Measurements from ENCODE around the gene RDH14.

Gene RDH14

DNA sequence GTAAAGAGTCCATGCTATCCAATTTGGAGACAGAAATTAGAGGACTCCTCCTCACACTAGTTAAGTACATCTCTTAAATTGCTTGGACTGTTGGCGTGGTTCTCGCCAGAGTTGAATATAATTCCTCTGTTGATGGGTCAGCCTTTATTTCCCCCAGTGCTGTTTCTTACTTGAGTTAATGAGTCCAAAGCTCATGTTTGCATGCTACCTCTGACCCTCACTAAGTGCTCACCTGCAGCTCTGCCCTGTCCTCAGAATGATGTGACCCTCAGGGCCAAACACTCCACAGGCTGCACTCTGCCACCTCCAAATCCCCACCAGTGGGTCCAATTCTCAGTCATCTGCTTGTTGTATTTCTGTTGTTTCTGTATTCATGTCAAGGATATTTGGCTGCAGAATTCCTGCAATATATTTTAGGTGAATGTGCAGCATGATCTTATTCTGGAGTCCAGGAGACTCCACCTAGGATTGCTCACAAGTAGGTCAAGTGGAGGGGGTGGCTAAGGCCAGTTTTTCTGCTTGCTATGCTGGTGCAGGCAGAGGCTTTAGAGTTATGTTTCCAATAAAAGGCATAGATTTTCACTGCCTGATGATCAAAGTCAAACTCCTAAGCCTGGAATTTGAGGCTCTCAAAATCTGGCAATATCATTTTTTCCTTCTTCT is 37.8 kb downstream of the RDH14 start:
- DNase-seq (ENCODE audit: low spot score) = no peak

DNA sequence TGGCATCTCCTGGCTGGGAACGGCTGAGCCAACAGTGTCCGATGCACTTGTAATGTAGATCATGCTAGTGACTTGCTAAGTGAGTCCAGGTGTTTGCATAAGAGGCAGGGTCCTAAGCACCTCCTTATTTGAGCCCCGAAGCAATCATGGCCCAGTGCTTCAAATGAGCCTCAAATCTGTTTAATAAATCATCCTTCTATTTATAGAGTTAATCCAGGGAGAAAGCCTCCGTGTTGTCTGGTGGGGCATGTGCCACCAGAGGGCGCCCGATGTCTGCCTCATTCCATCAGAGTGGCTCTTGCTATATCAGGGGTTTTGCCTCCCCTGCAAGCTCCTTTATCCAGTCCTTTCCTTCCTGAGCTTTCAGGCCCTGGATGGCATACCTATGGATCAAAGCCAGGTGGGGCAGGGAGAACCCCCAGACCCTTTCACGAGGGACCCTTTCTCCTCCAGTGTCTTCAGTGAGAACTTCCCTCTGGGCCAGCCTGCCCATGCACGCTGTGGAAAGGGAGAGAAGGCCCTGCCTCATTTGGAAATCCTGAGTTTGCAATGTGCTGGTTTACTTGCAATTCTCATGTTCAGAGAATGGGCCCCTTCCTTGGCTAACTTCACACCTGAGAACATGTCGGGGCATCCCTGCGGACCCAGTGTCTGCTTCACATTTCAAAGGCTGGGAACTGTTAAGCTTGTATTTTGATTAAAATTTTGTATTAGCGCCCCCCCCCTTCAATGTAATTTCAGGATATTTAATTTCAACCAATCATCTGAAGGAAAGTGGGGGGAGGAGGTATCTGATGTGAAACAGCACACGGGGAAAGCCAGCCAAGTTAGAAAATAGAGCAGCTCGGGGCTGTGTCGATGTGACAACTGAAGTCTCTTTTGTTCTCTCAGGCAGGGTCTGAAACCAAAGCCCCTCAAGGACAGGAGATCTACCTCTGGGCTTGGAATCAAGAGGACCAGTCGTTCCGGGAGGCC is 39.7 kb downstream of the RDH14 start:
- DNase-seq (ENCODE audit: low spot score) = peak; percentile 56

GRCh38 chr2:18519914-18520450 is 40.5 kb downstream of the RDH14 start:
- DNase-seq (ENCODE audit: low spot score) = no peak

DNA sequence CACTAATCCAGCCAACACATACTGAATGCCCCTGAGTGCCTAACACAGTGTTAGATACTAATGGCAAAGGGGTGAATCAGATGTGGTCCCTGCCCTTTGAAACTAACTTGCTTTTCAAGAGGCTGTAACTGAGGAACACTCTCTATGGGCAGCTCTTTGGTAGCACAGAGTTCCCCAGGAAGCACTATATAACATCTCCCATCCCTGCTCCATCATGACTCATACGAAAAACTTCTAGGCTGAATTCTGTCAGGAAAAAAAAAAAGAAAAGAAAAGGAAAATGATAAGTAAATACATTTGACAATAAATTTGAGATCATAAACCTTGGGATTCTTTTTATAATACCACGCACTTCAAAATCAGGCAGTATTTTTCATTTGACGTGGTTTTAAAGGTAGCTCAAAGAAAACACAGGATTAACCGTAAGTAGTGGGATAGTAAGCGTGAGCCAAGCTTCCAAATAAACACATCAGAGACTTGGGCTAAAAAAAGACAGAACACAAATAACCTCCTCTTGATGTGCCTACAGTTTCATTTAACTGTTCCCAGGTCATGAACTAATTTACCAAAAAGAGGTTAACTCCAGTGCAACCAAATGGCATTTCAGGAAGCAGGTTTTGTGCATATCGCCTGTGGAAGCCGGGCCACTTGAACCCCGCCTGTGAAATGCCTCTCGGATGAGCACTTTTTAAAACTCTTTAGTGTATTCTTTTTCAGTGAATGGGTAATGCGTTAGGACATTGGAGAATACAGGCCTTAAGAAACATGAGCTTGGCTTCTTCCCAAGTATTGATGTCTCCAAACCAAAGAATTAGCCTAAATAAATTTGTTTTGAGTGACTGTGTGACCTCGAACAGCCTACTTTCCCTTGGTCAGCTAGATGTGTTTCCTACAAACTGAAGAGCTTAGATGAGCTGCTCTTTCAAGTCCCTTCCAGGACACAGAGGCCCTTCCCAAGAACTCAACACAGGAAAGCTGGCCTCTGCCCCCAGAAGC is 42.0 kb downstream of the RDH14 start:
- DNase-seq (ENCODE audit: low spot score) = no peak

DNA sequence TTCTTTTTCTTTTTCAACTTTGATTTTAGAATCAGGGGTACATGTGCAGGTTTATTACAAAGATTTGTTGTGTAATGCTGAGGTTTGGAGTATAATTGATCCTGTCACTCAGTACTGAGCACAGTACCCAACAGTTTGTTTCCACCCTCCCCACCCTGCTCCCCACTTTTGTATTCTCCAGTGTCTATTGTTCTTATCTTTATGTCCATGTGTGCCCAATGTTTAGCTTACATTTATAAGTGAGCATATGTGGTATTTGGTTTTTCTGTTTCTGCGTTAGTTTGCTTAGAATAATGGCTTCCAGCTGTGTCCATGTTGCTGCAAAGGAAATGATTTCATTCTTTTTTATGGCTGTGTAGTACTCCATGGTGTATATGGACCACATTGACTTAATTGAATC is 43.1 kb downstream of the RDH14 start:
- DNase-seq (ENCODE audit: low spot score) = no peak

DNA sequence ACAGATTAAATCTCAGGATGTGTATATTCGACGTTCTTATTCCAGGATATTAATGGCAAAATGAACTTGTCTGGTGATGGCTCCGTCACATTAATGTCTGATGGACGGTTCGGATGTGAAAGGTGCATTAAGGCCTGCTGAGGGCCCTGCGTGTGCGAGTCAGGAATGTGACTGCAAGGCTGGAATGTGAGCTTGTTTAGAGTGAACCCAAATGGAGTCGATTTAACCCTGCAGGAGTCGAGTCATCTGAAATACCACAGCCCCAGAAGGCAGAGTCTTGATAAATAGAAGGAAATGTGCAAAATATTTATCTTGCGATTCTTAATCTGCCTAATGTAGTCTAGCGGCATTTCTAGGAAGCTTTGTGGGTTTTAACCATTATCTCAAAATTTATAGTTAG is 44.3 kb downstream of the RDH14 start:
- no peak for DNase-seq (ENCODE audit: low spot score)

GRCh38 chr2:18514526-18515461 is 45.7 kb downstream of the RDH14 start:
- DNase-seq (ENCODE audit: low spot score) = no peak

- DNase-seq (ENCODE audit: low spot score) = no peak
These were observed 49.7 kb downstream of the RDH14 start for GRCh38 chr2:18510775-18511174.

- DNase-seq (ENCODE audit: low spot score) = no peak
These were observed 53.5 kb downstream of the RDH14 start for GRCh38 chr2:18506883-18507509.

DNA sequence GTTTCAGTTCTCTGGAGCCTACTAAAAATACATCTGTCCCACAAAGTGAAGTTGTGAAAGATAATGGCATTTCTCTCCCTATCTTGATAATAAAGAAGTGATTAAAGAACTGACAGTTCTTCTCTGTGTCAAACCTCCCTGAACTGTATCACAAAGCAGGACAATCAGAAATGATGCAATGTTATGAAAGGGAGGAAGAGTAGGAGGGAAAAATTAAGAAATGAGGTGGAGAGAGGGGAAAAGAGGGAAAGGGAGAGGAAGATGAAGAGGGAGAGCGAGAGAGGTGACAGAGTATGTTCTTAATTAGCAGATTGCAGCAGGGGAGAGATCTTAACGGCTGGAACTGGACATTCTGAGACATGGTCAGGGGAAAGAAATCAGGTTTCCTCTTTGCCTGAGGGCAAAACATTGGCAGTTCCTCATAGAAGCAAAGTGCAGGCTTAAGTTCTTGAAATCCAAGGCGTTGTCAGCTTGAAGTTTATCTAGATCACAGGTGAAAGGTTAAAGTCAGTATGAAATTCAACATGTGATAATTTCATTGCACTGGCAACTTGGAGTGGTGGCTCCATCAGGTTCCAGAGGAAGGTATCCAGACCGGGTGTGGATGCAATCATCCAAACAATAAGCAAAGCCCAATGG is 54.6 kb downstream of the RDH14 start:
- no peak for DNase-seq (ENCODE audit: low spot score)

All from hematopoietic multipotent progenitor cell treated with erythropoietin and hydrocortisone succinate and interleukin-3 and kit ligand, for 17 days (in vitro differentiated cells).